ENCODE data around the gene KIAA1614.

KIAA1614 gene

GRCh38 chr1:180917306-180918065, 4.8 kb downstream of the KIAA1614 start:
- H3K27ac Mint-ChIP-seq = no peak overlapping the region
- no peaks in the 10 kb centered on the region for H3K4me1 Mint-ChIP-seq (ENCODE audit: low read depth)
- no peak overlapping the region for H3K4me3 Mint-ChIP-seq
- peaks cover 27% of the 10 kb centered on the region for H3K27me3 Mint-ChIP-seq (ENCODE audit: low read depth)
- H3K9me3 Mint-ChIP-seq = no peaks in the 10 kb centered on the region
- H3K36me3 Mint-ChIP-seq (ENCODE audit: low read depth) = no peaks in the 10 kb centered on the region

- no peaks in the 10 kb centered on the region for H3K9me3 Mint-ChIP-seq
- H3K4me1 Mint-ChIP-seq (ENCODE audit: low read depth) = no peaks in the 10 kb centered on the region
- H3K27ac Mint-ChIP-seq = no peak overlapping the region
- H3K4me3 Mint-ChIP-seq = no peak overlapping the region
- H3K27me3 Mint-ChIP-seq (ENCODE audit: low read depth) = peaks cover 24% of the 10 kb centered on the region
- H3K36me3 Mint-ChIP-seq (ENCODE audit: low read depth) = no peaks in the 10 kb centered on the region
Observed at GRCh38 chr1:180918519-180918918, 5.8 kb downstream of the KIAA1614 start.

GRCh38 chr1:180919183-180919700, 6.5 kb downstream of the KIAA1614 start:
- Mint-ChIP-seq H3K4me1 (ENCODE audit: low read depth) (no peaks in the 10 kb centered on the region), H3K4me3 (no peak overlapping the region), H3K36me3 (ENCODE audit: low read depth) (no peaks in the 10 kb centered on the region), H3K27ac (no peak overlapping the region), H3K9me3 (no peaks in the 10 kb centered on the region), H3K27me3 (ENCODE audit: low read depth) (peaks cover 23% of the 10 kb centered on the region)

GRCh38 chr1:180920193-180920592, 7.5 kb downstream of the KIAA1614 start:
- peaks cover 18% of the 10 kb centered on the region for H3K27me3 Mint-ChIP-seq (ENCODE audit: low read depth)
- H3K4me3 Mint-ChIP-seq = no peak overlapping the region
- H3K27ac Mint-ChIP-seq = no peak overlapping the region
- no peaks in the 10 kb centered on the region for H3K4me1 Mint-ChIP-seq (ENCODE audit: low read depth)
- H3K9me3 Mint-ChIP-seq = no peaks in the 10 kb centered on the region
- no peaks in the 10 kb centered on the region for H3K36me3 Mint-ChIP-seq (ENCODE audit: low read depth)

GRCh38 chr1:180920702-180921101, 8.0 kb downstream of the KIAA1614 start:
- H3K9me3 Mint-ChIP-seq = no peaks in the 10 kb centered on the region
- no peak overlapping the region for H3K4me3 Mint-ChIP-seq
- peaks cover 13% of the 10 kb centered on the region for H3K27me3 Mint-ChIP-seq (ENCODE audit: low read depth)
- H3K36me3 Mint-ChIP-seq (ENCODE audit: low read depth) = no peaks in the 10 kb centered on the region
- H3K27ac Mint-ChIP-seq = no peak overlapping the region
- no peaks in the 10 kb centered on the region for H3K4me1 Mint-ChIP-seq (ENCODE audit: low read depth)

GRCh38 chr1:180921386-180921785, 8.7 kb downstream of the KIAA1614 start:
- H3K27me3 Mint-ChIP-seq (ENCODE audit: low read depth) = peaks cover 12% of the 10 kb centered on the region
- H3K27ac Mint-ChIP-seq = no peak overlapping the region
- H3K4me3 Mint-ChIP-seq = no peak overlapping the region
- H3K9me3 Mint-ChIP-seq = no peaks in the 10 kb centered on the region
- no peaks in the 10 kb centered on the region for H3K4me1 Mint-ChIP-seq (ENCODE audit: low read depth)
- no peaks in the 10 kb centered on the region for H3K36me3 Mint-ChIP-seq (ENCODE audit: low read depth)

GRCh38 chr1:180921891-180922630, 9.4 kb downstream of the KIAA1614 start:
- H3K36me3 Mint-ChIP-seq (ENCODE audit: low read depth) = no peaks in the 10 kb centered on the region

GRCh38 chr1:180922631-180923015, 9.9 kb downstream of the KIAA1614 start:
- no peak overlapping the region for H3K4me3 Mint-ChIP-seq
- H3K9me3 Mint-ChIP-seq = no peaks in the 10 kb centered on the region
- H3K27me3 Mint-ChIP-seq (ENCODE audit: low read depth) = peaks cover 9% of the 10 kb centered on the region
- H3K27ac Mint-ChIP-seq = no peak overlapping the region
- H3K4me1 Mint-ChIP-seq (ENCODE audit: low read depth) = no peaks in the 10 kb centered on the region
- H3K36me3 Mint-ChIP-seq (ENCODE audit: low read depth) = no peaks in the 10 kb centered on the region

More at GRCh38 chr1:180921891-180922630, 9.4 kb downstream of the KIAA1614 start:
- no peak overlapping the region for H3K27ac Mint-ChIP-seq
- no peaks in the 10 kb centered on the region for H3K9me3 Mint-ChIP-seq
- H3K27me3 Mint-ChIP-seq (ENCODE audit: low read depth) = peaks cover 12% of the 10 kb centered on the region
- H3K4me3 Mint-ChIP-seq = no peak overlapping the region
- H3K4me1 Mint-ChIP-seq (ENCODE audit: low read depth) = no peaks in the 10 kb centered on the region

- Mint-ChIP-seq H3K4me3 (no peak overlapping the region), H3K27me3 (ENCODE audit: low read depth) (peaks cover 7% of the 10 kb centered on the region), H3K9me3 (no peaks in the 10 kb centered on the region), H3K4me1 (ENCODE audit: low read depth) (no peaks in the 10 kb centered on the region), H3K27ac (no peak overlapping the region), H3K36me3 (ENCODE audit: low read depth) (no peaks in the 10 kb centered on the region)
Observed at GRCh38 chr1:180923021-180923841, 10.5 kb downstream of the KIAA1614 start.

- Mint-ChIP-seq H3K27ac (no peak overlapping the region), H3K27me3 (ENCODE audit: low read depth) (peaks cover 7% of the 10 kb centered on the region), H3K36me3 (ENCODE audit: low read depth) (no peaks in the 10 kb centered on the region), H3K4me3 (no peak overlapping the region), H3K9me3 (no peaks in the 10 kb centered on the region), H3K4me1 (ENCODE audit: low read depth) (no peaks in the 10 kb centered on the region)
Observed at GRCh38 chr1:180923887-180924286, 11.2 kb downstream of the KIAA1614 start.

GRCh38 chr1:180924939-180925338, 12.2 kb downstream of the KIAA1614 start:
- Mint-ChIP-seq H3K9me3 (no peaks in the 10 kb centered on the region), H3K27me3 (ENCODE audit: low read depth) (peaks cover 7% of the 10 kb centered on the region), H3K4me3 (no peak overlapping the region), H3K27ac (no peak overlapping the region), H3K4me1 (ENCODE audit: low read depth) (no peaks in the 10 kb centered on the region), H3K36me3 (ENCODE audit: low read depth) (no peaks in the 10 kb centered on the region)

- H3K27me3 Mint-ChIP-seq (ENCODE audit: low read depth) = peaks cover 7% of the 10 kb centered on the region
- H3K27ac Mint-ChIP-seq = no peak overlapping the region
- no peaks in the 10 kb centered on the region for H3K36me3 Mint-ChIP-seq (ENCODE audit: low read depth)
- no peaks in the 10 kb centered on the region for H3K9me3 Mint-ChIP-seq
- no peaks in the 10 kb centered on the region for H3K4me1 Mint-ChIP-seq (ENCODE audit: low read depth)
- H3K4me3 Mint-ChIP-seq = no peak overlapping the region
Observed at GRCh38 chr1:180925471-180926051, 12.9 kb downstream of the KIAA1614 start.

GRCh38 chr1:180926164-180926981, 13.7 kb downstream of the KIAA1614 start:
- no peak overlapping the region for H3K27ac Mint-ChIP-seq

More at GRCh38 chr1:180926164-180926981, 13.7 kb downstream of the KIAA1614 start:
- no peaks in the 10 kb centered on the region for H3K4me1 Mint-ChIP-seq (ENCODE audit: low read depth)
- no peak overlapping the region for H3K4me3 Mint-ChIP-seq
- H3K27me3 Mint-ChIP-seq (ENCODE audit: low read depth) = peaks cover 7% of the 10 kb centered on the region
- no peaks in the 10 kb centered on the region for H3K36me3 Mint-ChIP-seq (ENCODE audit: low read depth)
- no peaks in the 10 kb centered on the region for H3K9me3 Mint-ChIP-seq

Data from T-helper 1 cell treated with Interleukin-12 subunit alpha and Interleukin-12 subunit beta and Interleukin-4 antibody, amounts not matched to agents 30 μg/mL and 1 μg/mL, for 36 hours (primary cell).